ENCODE measurements around the gene CMIP.

Gene CMIP

GRCh38 chr16:81657224-81657623 is 212.6 kb downstream of the CMIP start:
- DNase-seq (ENCODE audit: low read depth in 2 of 2), result no peak

GRCh38 chr16:81657781-81658180 is 213.2 kb downstream of the CMIP start:
- no peak for DNase-seq (ENCODE audit: low read depth in 2 of 2)

GRCh38 chr16:81658373-81658772 is 213.8 kb downstream of the CMIP start:
- DNase-seq (ENCODE audit: low read depth in 2 of 2), result no peak

GRCh38 chr16:81659249-81659648 is 214.6 kb downstream of the CMIP start:
- DNase-seq (ENCODE audit: low read depth in 2 of 2), result no peak

- DNase-seq (ENCODE audit: low read depth in 2 of 2), result no peak
Observed at GRCh38 chr16:81661082-81661481, 216.5 kb downstream of the CMIP start.

- no peak for DNase-seq (ENCODE audit: low read depth in 2 of 2)
Observed at GRCh38 chr16:81664153-81664552, 219.5 kb downstream of the CMIP start.

- DNase-seq (ENCODE audit: low read depth in 2 of 2), result no peak
Observed at GRCh38 chr16:81665588-81665987, 221.0 kb downstream of the CMIP start.

GRCh38 chr16:81666113-81666512 is 221.5 kb downstream of the CMIP start:
- DNase-seq (ENCODE audit: low read depth in 2 of 2), result no peak

GRCh38 chr16:81668243-81669097 is 223.9 kb downstream of the CMIP start:
- DNase-seq (ENCODE audit: low read depth in 2 of 2), result no peak

GRCh38 chr16:81669473-81670350 is 225.1 kb downstream of the CMIP start:
- DNase-seq (ENCODE audit: low read depth in 2 of 2), result no peak

GRCh38 chr16:81671738-81672597 is 227.4 kb downstream of the CMIP start:
- no peak for DNase-seq (ENCODE audit: low read depth in 2 of 2)

GRCh38 chr16:81673432-81673831 is 228.8 kb downstream of the CMIP start:
- no peak for DNase-seq (ENCODE audit: low read depth in 2 of 2)

- DNase-seq (ENCODE audit: low read depth in 2 of 2), result no peak
Observed at GRCh38 chr16:81675662-81676061, 231.1 kb downstream of the CMIP start.

- no peak for DNase-seq (ENCODE audit: low read depth in 2 of 2)
Observed at GRCh38 chr16:81676066-81676882, 231.7 kb downstream of the CMIP start.

- DNase-seq (ENCODE audit: low read depth in 2 of 2), result no peak
Observed at GRCh38 chr16:81676883-81677737, 232.5 kb downstream of the CMIP start.

GRCh38 chr16:81678326-81679095 is 233.9 kb downstream of the CMIP start:
- DNase-seq (ENCODE audit: low read depth in 2 of 2), result no peak

GRCh38 chr16:81679721-81680430 is 235.3 kb downstream of the CMIP start:
- no peak for DNase-seq (ENCODE audit: low read depth in 2 of 2)

- no peak for DNase-seq (ENCODE audit: low read depth in 2 of 2)
Observed at GRCh38 chr16:81680444-81681275, 236.1 kb downstream of the CMIP start.
